WTC11 (cell line): ENCODE results near the gene MTHFD2.

Experiments used
- CTCF ChIP-seq: fragments of 200-600 bp; IDR thresholded peaks from 2 replicates; pipeline ENCODE4 v1.8.0; 2022; ENCODE audit warnings: antibody characterized with exemption
- TF ChIP-seq, protein P1 (sequence below): sonication (generic); formaldehyde crosslinking; conservative IDR thresholded peaks from 2 replicates; pipeline ENCODE4 v1.8.1; 2022; ENCODE audit warnings: mild to moderate bottlenecking, missing genetic modification reagents

- TF ChIP-seq CTCF, result no peak
- TF ChIP-seq, protein P1, sequence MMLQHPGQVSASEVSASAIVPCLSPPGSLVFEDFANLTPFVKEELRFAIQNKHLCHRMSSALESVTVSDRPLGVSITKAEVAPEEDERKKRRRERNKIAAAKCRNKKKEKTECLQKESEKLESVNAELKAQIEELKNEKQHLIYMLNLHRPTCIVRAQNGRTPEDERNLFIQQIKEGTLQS, result no peak
Observed at GRCh38 chr2:74174909-74175308, 23.5 kb upstream of the MTHFD2 start.
